NCI-H82 treated with DMSO at 0.1 percent for 48 hours (cell line): ENCODE measurements around the gene MAPT.
"Not testable (repeated sequence)": the region's sequence is repeated elsewhere in the genome, so short reads cannot be mapped to it uniquely, and the experiment has no call there.

Experiments
- DNase-seq: peaks from one replicate; lab custom pipeline; 2025; ENCODE audit not compliant: unreplicated experiment; lab: John Stamatoyannopoulos, UW

MAPT gene

DNA sequence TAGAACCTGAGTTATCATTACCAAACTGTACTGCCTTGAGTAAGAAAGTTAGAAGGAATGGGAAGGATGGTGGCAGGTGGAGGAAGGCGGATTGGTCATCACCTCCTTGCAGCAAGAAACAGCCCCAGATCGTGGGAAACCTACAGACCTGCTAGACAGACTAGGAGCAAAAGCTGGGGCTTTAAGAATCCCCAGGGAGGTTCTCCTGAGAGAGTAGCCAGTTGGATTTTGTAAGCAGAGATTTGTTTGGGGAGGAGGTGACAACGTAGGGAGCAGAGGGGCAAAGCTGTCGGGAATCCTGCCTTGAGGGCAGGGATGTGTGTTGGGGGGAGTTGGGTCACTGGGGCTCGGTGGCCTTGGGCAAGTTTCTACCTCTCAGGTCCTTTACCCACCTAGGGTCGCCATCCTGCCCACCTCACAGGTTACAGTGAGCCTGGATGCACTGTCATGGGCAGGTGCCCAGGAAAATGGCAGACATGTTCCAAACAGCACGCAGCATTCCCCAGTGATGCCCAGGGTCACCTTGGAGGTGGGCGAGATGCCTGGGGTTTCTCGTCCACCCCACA lies 55.5 kb downstream of the MAPT start:
- DNase-seq: no peak

DNA sequence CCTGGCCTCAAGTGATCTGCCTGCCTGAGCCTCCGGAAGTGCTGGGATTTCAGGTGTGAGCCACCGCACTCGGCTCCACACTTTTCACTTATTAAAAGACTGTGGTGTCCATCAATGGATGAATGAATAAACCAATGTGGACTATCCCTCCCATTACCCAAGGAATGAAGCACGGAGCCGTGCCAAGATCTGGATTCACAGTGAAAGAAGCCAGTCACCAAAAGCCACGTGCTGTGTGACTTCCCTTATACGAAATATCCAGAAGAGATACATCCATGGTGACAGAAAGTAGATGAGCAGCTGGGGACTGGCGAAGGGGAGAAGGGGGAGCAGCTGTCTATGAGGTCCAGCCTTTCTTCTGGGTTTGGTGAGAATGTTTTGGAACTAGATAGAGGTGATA lies 56.5 kb downstream of the MAPT start:
- DNase-seq: no peak

DNA sequence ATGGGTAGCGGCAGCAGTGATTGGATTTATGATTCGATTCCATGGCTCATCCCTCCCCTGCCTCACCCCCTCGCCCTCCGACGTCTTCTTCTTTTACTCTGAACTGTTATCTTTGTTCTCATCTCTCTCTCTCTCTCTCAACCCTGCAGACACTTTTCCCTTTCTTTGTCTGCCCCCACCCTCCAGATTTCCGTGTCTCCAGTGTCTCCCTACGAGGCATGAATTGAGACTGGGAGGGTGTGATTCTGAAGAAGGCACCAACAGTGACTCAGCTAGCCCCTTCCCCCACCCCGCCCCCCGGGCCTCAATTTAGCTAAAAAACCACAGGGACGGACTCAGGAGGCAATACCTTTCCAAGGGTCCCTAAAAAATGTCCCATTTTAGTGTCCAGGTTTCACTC lies 57.0 kb downstream of the MAPT start:
- DNase-seq: no peak

DNA sequence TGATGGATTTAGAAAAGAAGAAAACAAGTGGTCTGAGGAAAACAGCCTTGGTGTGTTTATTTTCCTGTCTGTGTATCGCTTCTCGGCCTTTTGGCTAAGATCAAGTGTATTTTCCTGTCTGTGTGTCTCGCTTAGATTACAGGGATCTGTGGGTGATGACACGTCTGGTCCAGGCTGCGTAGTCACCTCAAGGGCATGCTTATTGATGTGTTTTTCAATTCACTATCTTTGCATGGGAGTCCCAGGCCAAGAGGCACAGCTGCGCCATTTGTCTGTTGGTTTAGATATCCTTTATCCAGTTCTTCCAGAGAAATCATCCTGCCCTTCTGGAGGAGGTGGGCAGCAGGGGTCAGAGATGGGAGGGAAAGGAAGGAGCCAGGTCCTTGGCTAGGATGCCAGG lies 57.6 kb downstream of the MAPT start:
- no peak for DNase-seq

DNA sequence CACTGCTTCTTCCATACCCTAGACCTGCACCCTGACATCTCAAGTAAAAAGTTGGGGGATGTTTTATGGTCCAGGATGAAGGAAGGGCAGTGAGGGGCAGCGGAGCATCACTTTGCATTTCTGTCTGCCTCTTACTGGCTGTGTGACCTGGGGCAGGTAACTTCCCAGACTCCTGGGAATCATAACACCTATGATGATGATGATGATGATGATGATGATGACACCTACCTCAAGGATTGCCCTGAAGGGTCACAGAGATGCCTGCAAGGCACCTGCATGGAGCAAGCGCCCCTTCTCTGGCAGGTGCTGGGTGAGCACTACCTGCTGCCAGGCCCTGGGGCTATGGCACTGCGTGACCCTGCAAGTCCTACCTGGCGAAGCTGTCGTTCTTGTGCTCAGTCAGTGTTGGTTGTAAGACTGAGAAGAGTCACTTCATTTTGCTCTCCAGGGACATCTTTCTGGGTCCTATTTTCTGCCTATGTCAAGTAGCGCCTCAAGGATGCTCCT lies 58.5 kb downstream of the MAPT start:
- DNase-seq: no peak

DNA sequence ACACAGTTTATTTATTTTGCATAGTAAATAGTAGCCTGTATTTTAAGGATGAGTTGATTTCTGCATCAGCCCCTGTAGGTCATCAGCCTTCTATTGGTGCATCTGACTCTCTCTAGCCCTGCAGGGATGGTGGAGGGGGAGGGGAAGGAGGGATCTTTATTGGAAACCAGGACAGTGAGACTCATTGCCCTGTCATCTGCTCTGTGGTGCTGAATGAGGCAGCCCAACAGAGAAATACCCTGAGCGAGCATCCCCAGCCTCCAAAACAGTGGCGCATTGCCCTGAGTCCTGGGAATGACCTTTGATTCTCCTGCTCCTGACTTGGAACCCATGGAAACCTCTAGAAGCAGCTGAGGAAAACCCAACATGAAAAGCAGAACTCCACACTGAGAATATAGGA lies 59.2 kb downstream of the MAPT start:
- DNase-seq: no peak

DNA sequence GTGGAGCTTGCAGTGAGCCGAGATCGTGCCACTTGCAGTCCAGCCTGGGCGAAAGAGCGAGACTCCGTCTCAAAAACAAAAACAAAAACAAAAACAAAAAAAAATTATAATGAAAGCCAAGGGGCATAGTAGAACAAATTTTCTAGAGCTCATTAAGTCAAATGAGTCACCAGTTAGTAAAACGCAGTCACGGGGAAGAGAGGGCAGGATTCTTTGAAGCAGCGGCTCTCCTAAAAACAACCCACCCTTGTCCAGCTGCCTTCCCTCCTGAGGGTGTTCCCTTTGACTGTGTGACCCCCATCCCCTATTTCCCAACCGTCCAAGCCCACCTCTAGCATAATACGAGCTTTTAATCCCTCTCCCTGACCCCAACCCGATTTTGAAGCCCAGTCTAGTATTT lies 60.6 kb downstream of the MAPT start:
- DNase-seq: no peak

DNA sequence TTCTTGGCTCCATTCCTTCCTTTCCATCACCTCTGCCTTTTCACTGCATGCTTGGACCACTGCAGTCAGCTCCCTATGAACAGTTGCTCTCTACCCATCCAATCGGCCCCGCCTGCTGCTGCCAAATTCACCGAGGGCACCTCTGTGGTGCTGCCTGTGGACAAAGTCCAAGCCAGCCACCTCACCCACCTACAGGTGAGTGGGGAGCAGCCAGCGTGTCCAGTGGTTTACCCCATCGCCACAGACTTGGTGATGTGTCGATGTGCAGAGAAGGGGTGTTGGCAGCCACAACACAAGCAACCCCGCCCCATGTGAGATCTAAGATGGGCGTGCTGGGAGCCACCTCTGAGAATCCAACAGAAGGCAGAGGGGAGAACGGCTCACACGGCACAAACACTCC lies 61.0 kb downstream of the MAPT start:
- DNase-seq: no peak

DNA sequence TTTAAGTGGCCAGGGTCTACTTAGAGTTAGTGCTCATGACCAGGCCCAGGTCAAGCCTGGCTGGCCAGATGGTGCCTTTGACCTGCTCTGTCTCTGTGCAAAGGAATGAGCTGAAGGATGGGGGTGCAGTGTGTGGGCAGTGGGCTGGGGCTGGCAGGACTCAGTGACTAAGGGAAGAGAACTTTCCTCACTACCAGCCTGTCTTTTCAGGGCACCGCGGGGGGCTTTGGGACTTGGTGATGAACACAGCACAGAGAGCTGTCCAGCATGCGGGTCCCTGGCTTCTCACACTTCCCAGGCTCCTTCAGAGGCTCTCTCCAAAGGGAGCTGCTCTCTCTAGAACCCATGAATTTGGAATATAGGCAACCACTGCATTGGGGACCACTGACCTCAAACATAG lies 61.7 kb downstream of the MAPT start:
- DNase-seq: no peak

DNA sequence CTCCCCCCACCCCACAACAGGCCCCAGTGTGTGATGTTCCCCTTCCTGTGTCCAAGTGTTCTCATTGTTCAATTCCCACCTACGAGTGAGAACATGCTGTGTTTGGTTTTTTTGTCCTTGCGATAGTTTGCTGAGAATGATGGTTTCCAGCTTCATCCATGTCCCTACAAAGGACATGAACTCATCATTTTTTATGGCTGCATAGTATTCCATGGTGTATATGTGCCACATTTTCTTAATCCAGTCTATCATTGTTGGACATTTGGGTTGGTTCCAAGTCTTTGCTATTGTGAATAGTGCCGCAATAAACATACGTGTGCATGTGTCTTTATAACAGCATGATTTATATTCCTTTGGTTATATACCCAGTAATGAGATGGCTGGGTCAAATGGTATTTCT lies 62.4 kb downstream of the MAPT start:
- DNase-seq: not testable (repeated sequence)

DNA sequence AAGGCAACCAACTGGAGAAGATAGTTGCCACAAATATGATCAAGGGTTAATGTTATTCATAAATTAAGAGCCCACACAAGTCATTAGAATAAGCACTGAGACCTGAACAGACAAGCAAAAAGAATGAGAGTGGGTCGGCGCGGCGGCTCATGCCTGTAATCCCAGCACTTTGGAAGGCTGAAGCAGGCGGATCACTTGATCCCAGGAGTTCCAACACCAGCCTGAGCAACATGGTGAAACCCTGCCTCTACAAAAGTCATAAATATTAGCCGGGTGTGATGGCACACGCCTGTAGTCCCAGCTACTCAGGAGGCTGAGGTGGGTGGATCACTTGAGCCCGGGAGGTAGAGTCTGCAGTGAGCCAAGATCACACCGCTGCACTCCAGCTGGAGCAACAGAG lies 64.0 kb downstream of the MAPT start:
- no peak for DNase-seq

DNA sequence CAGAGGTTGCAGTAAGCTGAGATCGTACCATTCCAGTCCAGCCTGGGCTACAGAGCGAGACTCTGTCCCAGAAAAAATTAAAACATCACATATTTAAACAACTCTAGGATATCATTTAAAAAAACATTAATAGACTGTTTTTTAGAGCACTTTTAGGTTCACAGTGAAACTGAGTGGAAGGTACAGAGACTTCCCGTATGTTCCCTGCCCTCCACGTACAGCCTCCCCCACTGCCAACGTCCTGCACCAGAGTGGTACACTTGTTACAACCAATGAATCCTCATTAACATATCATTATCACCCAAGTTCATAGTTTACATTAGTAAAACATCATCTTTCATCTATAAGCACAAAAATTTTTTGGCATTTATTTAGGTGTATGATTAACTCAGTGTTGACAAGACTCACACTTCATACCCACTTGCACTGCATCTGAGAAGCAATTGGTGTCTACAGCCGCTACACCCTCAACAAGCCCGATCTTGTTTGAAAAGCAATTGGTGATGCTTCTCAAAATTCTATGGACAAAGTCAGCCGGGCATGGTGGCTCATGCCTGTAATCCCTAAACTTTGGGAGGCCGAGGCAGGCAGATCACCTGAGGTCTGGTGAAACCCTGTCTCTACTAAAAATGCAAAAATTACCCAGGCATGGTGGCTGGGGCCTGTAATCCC lies 64.8 kb downstream of the MAPT start:
- DNase-seq: no peak

DNA sequence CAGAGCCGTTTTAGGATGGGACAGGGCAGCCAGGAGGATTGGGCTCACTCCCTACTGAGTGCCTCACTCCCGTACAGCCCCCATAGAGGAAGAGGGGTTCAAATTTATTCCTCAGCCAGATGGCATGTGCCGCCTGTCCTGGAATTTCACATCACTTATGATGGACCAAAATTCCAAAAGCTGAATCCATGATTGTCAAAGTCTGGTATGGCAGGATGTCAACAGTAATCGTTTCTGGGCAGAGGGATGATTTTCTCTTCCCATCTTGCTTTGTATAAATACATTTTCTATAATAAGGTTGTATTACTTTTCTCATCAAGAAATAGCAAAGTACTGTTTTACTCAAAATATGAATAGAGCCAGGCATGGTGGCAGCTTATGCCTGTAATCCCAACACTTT lies 66.0 kb downstream of the MAPT start:
- no peak for DNase-seq

DNA sequence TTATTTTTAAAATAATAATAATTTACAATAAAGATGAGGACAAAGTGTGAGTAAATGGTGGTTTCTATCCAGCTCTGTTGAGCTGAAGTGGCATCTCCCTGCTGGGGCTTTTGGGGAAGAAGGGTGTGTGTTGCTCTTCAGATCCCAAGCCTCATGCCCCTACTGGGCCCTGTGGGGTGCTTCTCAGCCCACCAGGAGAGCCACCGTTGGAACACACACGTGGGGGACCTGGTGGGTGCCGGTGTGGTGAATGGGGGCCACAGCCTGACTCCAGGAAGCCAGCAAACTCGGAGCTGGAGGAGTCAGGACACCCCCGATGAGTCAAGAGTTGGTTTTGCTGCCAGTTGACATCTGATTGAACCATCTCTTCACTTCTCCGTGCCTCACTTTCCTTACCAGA lies 66.9 kb downstream of the MAPT start:
- DNase-seq: no peak

DNA sequence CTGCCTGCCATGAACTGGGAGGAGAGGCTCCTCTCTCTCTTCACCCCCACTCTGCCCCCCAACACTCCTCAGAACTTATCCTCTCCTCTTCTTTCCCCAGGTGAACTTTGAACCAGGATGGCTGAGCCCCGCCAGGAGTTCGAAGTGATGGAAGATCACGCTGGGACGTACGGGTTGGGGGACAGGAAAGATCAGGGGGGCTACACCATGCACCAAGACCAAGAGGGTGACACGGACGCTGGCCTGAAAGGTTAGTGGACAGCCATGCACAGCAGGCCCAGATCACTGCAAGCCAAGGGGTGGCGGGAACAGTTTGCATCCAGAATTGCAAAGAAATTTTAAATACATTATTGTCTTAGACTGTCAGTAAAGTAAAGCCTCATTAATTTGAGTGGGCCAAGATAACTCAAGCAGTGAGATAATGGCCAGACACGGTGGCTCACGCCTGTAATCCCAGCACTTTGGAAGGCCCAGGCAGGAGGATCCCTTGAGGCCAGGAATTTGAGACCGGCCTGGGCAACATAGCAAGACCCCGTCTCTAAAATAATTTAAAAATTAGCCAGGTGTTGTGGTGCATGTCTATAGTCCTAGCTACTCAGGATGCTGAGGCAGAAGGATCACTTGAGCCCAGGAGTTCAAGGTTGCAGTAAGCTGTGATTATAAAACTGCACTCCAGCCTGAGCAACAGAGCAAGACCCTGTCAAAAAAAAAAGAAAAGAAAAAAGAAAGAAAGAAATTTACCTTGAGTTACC lies 68.0 kb downstream of the MAPT start:
- DNase-seq: no peak

DNA sequence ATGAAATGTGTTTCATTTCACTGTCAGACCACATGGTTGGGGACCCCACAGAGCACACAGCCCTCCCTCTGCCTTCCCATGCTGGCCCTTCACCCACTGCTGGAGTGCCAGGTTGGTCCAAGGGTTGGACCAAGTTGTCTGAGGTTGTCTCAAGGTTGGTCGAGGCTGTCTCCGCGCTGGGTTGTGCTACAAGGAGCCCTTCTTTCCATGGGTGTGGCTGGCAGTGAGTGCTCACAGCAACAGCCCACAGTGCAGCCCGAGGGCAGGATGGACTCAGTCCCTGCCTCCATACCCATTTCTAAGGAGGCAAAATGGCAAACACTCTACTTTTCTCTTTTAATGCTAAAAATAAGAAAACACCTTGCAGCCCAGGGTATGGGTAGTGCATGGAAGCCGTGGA lies 68.9 kb downstream of the MAPT start:
- no peak for DNase-seq

DNA sequence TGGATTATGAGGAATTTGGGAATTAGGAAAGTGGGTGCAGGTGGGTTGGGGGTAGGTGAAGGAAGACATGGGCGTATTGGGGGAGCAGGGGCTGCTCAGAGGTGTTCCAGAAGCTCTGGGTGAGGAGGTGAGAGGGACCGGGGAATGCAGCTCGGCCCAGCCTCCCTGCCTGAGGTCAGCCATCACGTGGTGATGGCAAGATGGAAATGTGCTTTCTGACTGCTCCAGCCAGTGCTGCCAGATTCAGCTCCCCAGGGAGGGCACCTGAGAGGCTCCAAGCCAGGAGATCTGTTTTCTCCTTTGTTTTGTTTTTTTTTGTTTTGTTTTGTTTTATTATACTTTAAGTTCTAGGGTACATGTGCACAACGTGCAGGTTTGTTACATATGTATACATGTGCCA lies 69.5 kb downstream of the MAPT start:
- DNase-seq: no peak

DNA sequence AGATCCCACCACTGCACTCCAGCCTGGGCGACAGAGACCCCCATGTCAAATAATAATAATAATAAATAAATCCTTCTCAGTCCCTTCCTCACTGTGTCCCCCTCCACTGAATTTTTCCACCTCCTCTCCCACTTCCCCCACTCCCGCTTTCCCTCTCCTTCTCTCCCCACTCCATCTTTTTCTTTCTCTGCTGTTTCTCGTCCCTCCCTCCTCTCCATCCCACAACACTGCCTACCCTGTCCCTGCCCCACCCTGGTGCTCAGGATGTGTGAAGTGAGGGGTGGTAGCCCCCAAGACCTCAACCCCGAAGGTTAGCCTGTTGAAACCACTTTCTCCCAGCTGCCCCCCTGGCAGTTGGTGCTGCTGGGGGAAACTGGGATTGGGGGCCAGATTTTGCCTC lies 70.3 kb downstream of the MAPT start:
- no peak for DNase-seq

DNA sequence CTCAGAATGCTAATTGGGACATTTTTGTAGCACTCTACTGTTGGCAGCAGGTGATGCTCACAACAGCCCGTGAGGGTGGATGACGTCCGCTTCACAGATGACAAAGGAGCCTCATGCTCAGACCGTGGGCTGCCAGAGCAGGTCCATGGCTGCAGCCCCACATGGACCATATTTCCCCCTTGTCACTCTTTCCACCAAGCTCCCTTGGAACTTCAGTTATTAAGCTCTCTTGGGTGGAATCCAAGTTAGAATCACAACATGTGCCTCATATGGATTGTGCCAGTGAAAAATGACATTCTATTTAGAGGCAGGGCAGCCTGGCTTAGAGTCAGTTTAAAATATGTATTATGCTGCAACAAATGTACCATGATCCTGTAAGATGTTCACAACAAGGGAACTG lies 71.5 kb downstream of the MAPT start:
- no peak for DNase-seq

DNA sequence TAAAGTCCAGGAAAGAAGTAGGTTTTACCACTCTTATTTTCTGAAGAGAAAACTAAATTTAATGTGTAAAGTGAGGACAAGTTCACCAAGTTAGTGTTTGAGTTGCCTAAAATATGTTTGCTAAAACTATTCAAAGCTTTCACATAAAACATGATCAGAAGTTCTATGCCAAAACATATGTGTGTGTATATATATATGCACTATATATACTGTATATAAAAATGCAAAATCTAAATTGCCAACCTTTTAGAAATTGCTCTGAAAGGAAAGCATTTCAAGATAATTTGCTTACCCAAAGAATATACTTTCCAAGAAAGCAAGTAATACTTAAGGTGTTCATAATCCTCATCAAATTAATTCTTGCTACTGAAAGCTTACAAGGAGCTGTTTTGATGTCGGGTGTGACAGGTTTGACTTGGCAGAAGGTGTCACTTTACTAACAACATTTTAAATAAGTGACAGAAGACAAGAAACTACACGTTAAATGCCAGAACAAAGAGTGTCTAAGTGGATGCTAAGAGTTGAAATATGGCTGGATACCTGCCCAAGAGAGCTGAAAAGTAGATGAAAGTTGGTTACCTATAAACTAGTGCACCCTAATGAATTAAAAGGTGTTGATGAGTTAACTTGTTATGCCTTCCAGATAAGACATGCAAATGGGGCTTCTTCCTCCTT lies 72.4 kb downstream of the MAPT start:
- no peak for DNase-seq

DNA sequence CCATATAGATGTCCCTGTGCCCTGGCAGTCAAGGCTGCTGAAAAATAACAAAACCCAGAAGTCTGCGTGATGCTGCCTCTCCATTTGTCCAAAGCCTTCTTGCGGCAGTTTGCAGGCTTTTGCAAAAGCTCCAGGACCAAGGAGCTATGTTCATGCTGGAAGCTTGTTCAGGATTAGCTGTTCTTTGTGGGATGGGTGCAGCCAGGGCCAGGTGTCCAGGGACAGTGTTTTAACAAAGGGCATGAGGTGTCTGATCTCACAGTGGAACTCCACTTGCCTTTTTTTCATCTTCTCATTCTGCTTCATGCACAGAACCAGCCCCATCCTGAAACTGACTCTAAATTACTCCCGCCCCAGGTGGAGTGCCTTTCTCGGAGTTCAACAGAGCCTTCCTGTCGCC lies 73.0 kb downstream of the MAPT start:
- no peak for DNase-seq

DNA sequence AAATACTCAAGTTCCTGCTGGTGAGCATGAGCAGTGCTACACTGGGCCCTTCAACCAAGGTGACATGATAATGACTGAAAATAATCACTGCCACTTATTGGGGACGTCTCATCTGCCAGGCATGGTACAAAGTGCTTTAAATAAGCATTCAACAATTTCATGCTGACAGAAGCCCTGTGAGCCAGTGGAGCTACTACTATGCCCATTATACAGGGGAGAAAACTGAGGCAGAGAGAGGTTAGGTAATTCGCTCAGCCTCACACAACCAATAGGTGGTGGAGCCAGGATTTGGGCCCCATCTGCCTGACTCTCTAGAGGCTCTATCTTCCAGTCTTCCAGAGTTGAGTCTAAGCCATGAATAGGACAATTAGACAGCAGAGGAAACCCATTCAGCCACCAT lies 74.4 kb downstream of the MAPT start:
- DNase-seq: no peak
